Measurements from ENCODE around the gene TMEFF2. TPM values are rescaled to one million over a fixed set of nuclear protein-coding genes. Genes with fewer than 3 reads are reported as not detected.

TMEFF2 gene
- polyA plus RNA-seq, 1 of the 3 experiments (the other 2 are of a cell fraction): 5.4 TPM

GRCh38 chr2:192098814-192099491, 95.8 kb downstream of the TMEFF2 start:
- Histone ChIP-seq H3K27ac (ENCODE audit: low read depth in 2 of 2, low read length in 1 of 2) (no peak overlapping the region), H3K4me2 (no peak overlapping the region), H3K9ac (no peak overlapping the region), H3K27me3 (ENCODE audit: insufficient read depth) (no peaks in the 10 kb centered on the region), H3K4me1 (ENCODE audit: control insufficient read depth in 1 of 2, insufficient read depth in 2 of 2, low read depth in 1 of 2, low read length in 1 of 2) (no peaks in the 10 kb centered on the region), H3K36me3 (replicated peaks in 1 of 2; ENCODE audit: control insufficient read depth in 1 of 2, insufficient read depth in 2 of 2, low read length in 1 of 2) (no peaks in the 10 kb centered on the region), H3K79me2 (ENCODE audit: insufficient read depth) (no peaks in the 10 kb centered on the region), H4K20me1 (ENCODE audit: insufficient read depth) (no peaks in the 10 kb centered on the region), H3K9me2 (no peaks in the 10 kb centered on the region), H3K9me3 (no peaks in the 10 kb centered on the region), H3K4me3 (ENCODE audit: low read depth in 2 of 2, low read length in 1 of 2) (no peak overlapping the region), H3F3A (replicated peaks; ENCODE audit: insufficient read depth) (no peaks in the 10 kb centered on the region), H2AFZ (ENCODE audit: low read depth) (no peak overlapping the region)
- TF ChIP-seq RFX5 (IDR thresholded peaks at IDR 0.05; ENCODE audit: low read length): no peak
- no peak for TF ChIP-seq REST (IDR thresholded peaks at IDR 0.05; ENCODE audit: low read depth, low read length)
- TF ChIP-seq RAD21 (IDR thresholded peaks at IDR 0.05; ENCODE audit: low read length): no peak
- no peak for TF ChIP-seq NRF1 (IDR thresholded peaks at IDR 0.05; ENCODE audit: low read depth, low read length)
- TF ChIP-seq IRF3 (IDR thresholded peaks at IDR 0.05; ENCODE audit: low read depth, low read length): no peak
- TF ChIP-seq RXRA (IDR thresholded peaks at IDR 0.05; ENCODE audit: borderline replicate concordance, low read depth): no peak
- TF ChIP-seq POLR2AphosphoS5 (IDR thresholded peaks at IDR 0.05; ENCODE audit: low read depth, low read length): no peak
- no peak for TF ChIP-seq TCF12 (IDR thresholded peaks at IDR 0.05)
- TF ChIP-seq CTCF (IDR thresholded peaks at IDR 0.05): no peak
- no peak for TF ChIP-seq USF2 (IDR thresholded peaks at IDR 0.05; ENCODE audit: borderline replicate concordance, low read depth, low read length)
- TF ChIP-seq MXI1 (IDR thresholded peaks at IDR 0.05; ENCODE audit: low read depth, low read length): no peak
- TF ChIP-seq FOXJ3 (CRISPR knock-in tag; IDR thresholded peaks at IDR 0.05): no peak
- TF ChIP-seq ZBTB33 (IDR thresholded peaks at IDR 0.05; ENCODE audit: borderline replicate concordance, low read depth): no peak
- TF ChIP-seq NFIC (IDR thresholded peaks at IDR 0.05; ENCODE audit: borderline replicate concordance): no peak
- no peak for TF ChIP-seq SMC3 (IDR thresholded peaks at IDR 0.05; ENCODE audit: low read depth, low read length)
- TF ChIP-seq ELF1 (IDR thresholded peaks at IDR 0.05): no peak
- ChIA-PET POLR2A (no interaction called here), CTCF (no interaction called here)
- no peak for DNase-seq
- WGBS (ENCODE audit: low lambda C conversion rate): 82% methylated on average over 2 of the region's 2 CpGs
